Fibroblast of villous mesenchyme (primary cell): Measurements from ENCODE around the gene ILK. TPM values are rescaled to one million over a fixed set of nuclear protein-coding genes. Genes with fewer than 3 reads are reported as not detected.
A peak's percentile ranks its signal among the peaks of the same experiment; 100 is the strongest.

ENCODE experiments used
- DNase-seq: peaks from one replicate; pipeline ENCODE4 v3.0.0-alpha.2; 2010; ENCODE audit warnings: low read depth
- H3K4me3 ChIP-seq: 2 replicates; pipeline ENCODE4 v1.5.1; 2011; ENCODE audit warnings: low read depth, mild to moderate bottlenecking, low read length
- total RNA-seq: library from RNA; depleted of rRNA; stranded (reverse); fragments of >200 nt; gene quantifications from 2 replicates; pipeline ENCODE4 v1.2.3, GENCODE V29; 2012
- TF ChIP-seq, protein P1 (sequence below): IDR thresholded peaks from 2 replicates; pipeline ENCODE4 v1.5.1; 2012; ENCODE audit warnings: low read depth, mild to moderate bottlenecking, low read length; ENCODE audit not compliant: insufficient read depth

Gene ILK
- total RNA-seq, 1 donor: 323 TPM

DNA sequence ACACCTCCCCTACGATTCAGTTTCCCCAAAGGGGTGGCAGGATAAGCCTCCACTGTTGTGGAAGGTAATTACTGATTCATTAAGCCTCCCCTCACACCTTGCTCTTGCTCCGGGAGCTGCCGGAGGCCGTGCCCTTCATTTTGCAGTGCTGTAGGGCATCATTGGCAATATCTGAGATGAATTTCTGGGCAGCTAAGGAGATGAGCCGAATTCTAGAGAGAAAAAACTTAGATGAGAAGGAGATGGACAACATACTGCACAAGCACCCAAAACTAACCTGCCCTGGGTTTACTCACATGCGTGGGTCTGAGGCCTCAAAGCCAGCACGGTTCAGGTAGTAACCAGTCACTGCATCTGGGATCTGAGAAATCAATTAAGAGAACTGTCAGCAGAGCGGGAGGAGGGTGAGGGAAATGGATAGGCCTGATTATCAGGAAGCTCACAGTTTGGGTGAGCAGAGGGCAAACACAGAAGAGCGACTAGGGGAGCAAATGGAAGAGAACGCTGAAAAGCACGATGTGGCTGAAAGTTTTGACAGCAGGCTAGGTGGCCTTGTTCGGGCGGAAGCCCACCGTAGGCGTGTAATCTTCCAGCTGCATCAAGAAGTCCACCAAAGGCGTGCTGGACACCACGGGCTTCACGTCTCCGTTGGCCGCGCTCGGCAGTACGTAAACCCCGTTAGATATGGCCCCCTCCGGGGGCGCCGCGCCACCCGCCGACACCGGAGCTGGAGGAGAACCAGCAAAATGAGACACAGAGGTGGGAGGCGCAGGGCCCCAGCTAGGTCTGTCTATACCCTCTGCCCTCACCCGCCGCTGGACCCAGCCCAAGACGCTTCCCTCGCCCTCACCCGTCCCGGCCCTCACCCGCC is 7.8 kb downstream of the ILK start:
- peak; percentile 24 for DNase-seq
- TF ChIP-seq, protein P1, sequence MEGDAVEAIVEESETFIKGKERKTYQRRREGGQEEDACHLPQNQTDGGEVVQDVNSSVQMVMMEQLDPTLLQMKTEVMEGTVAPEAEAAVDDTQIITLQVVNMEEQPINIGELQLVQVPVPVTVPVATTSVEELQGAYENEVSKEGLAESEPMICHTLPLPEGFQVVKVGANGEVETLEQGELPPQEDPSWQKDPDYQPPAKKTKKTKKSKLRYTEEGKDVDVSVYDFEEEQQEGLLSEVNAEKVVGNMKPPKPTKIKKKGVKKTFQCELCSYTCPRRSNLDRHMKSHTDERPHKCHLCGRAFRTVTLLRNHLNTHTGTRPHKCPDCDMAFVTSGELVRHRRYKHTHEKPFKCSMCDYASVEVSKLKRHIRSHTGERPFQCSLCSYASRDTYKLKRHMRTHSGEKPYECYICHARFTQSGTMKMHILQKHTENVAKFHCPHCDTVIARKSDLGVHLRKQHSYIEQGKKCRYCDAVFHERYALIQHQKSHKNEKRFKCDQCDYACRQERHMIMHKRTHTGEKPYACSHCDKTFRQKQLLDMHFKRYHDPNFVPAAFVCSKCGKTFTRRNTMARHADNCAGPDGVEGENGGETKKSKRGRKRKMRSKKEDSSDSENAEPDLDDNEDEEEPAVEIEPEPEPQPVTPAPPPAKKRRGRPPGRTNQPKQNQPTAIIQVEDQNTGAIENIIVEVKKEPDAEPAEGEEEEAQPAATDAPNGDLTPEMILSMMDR: no peak
- H3K4me3 ChIP-seq: peak overlapping the region; percentile 77

DNA sequence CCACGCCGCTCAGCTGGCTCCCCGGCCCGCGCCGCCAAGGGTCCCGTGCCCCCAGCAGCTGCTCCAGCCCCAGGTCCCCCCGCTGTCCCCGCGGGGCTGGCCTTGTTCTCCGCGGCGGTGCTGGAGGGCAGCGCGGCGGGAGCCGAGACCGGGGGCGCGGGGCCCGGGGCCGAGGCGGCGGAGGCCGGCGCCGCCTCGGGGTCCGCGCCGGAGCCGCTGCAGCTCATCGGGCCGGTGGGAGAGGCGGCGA is 8.3 kb downstream of the ILK start:
- DNase-seq: no peak
- peak overlapping the region; percentile 77 for H3K4me3 ChIP-seq
- TF ChIP-seq, protein P1: no peak

DNA sequence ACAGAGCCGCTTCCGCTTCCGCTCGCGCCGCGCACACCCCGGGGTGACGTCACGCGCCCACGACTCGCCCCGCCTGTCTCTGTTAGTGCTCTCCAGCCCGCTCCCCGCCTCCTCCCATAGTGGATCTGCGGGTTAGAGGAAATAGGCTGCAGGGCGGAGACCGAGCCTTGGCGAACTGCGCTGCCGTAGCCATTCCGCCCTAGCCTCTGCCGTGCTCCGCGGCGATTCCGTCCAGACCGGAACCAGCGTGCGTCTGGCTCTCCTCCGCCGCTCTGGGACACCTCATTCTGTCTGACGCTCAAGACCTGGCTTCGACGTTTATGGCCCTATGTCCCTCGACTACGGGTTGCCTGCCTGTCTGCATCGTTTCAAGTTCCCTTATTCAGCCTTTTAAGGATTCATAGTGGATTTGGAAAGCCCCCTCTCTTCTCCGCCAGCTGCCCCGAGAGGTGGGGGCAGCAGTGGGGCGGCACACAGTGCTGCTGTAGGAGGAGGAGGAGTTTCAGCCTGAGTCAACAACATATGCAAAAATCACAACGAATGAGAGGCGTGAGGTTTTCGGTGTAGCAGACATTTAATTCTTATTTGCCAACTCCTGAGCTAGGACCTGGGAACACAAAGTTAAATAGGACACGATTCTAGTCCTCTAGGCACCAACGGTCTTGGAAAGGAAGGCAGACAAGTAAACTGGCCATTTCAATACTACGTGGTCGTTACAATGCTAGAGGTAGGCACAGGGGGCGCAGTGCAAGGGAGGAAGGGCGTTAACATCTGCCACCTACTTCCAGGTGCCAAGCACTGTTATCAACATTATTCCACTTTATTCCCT is 8.9 kb downstream of the ILK start, which contains the start of gene TAF10:
TAF10 (minus strand) TSS at position 4 of the 829 bp plus-strand sequence. CDS start 27 bp downstream, outside the sequence.
- H3K4me3 ChIP-seq: peak within 1 kb of the TSS; percentile 77
- TF ChIP-seq, protein P1: peak; percentile 50
- DNase-seq: peak; percentile 98

DNA sequence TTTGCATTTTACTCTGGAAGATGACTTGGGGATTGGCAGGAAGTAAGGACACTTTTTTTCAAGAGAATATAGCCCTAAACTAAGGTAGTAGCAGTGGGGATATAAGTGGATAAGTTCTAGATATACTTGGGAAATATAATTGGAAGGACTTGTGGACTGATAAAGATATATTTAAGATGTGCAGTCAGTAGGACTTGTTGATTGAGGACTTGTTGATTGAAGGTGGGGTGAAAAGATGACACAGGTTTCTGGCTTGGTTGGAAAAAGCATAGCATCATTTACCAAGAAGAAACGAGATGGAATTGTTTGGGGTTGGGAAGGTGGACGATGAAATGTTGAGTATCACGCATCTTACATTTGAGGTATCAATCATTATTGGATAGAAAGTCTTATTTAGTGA is 9.9 kb downstream of the ILK start:
- TF ChIP-seq, protein P1: no peak
- no peak for DNase-seq

DNA sequence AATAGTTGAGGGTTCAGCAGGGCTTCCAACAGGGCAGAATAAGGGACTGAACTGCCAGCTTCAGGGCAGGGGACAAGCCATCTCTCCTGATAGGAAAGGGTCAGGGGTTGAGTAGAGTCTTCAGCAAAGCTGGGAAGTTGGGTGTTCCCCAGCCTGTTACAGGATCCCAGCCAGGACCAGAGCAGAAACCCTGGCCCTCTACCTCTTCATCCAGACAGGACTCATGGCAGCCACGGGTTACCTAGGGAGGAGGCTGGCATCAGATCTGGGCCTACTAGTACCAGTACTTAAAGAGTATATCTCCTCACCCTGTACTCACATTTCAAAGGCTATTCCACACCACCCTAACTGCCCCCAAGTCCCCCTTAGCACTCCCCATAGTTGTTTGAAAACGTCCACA is 10.9 kb downstream of the ILK start:
- TF ChIP-seq, protein P1: no peak
- H3K4me3 ChIP-seq: no peak overlapping the region
- no peak for DNase-seq

More for the DNA sequence above, 9.9 kb downstream of the ILK start:
- H3K4me3 ChIP-seq: no peak overlapping the region

DNA sequence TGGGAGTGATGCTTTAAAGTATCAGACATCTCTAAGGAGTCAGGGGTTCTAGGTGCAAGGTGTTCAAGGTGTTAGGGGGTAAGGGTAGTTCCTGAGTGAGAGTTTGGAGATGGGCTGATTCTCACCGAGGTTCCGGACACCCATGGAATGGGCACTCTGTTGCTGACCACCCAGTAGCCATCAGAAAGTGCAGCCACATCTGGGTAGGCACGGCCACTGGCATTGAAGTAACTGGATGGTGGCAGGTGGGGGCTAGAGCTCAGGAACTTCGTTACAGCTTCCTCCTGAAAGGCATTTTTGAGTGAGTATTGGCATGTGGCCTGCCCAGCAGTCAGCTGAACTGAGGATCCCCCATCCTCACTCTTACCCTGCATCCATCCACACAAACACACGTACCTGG is 11.5 kb downstream of the ILK start:
- TF ChIP-seq, protein P1: no peak
- no peak overlapping the region for H3K4me3 ChIP-seq
- DNase-seq: no peak
